ENCODE data around the gene FGF6.

Gene FGF6

GRCh38 chr12:4401117-4401516 is 44.5 kb downstream of the FGF6 start:
- TF ChIP-seq SPI1 (IDR thresholded peaks at IDR 0.05; ENCODE audit: borderline replicate concordance, low read depth) (no peak), REST (IDR thresholded peaks at IDR 0.05; ENCODE audit: insufficient replicate concordance, low read depth) (no peak), POLR2AphosphoS5 (IDR thresholded peaks at IDR 0.05; ENCODE audit: low read depth) (no peak), GABPA (IDR thresholded peaks at IDR 0.05; ENCODE audit: low read depth) (no peak), CTCF (IDR thresholded peaks at IDR 0.05; ENCODE audit: insufficient read depth, low read length) (no peak)
- no peak overlapping the region for H3K27ac ChIP-seq (replicated peaks)
- H3K4me3 ChIP-seq (replicated peaks; ENCODE audit: insufficient read depth, low read length) = no peak overlapping the region

GRCh38 chr12:4395818-4396217 is 49.8 kb downstream of the FGF6 start:
- no peak overlapping the region for H3K4me3 ChIP-seq (replicated peaks; ENCODE audit: insufficient read depth, low read length)
- peaks cover 8% of the 10 kb centered on the region for H3K27me3 ChIP-seq (ENCODE audit: insufficient read depth, poor library complexity, severe bottlenecking)
- no peak for DNase-seq (ENCODE audit: low read depth in 1 of 2, low spot score in 1 of 2)
- H3K27ac ChIP-seq (replicated peaks) = no peak overlapping the region
- TF ChIP-seq GABPA (IDR thresholded peaks at IDR 0.05; ENCODE audit: low read depth) (no peak), REST (IDR thresholded peaks at IDR 0.05; ENCODE audit: insufficient replicate concordance, low read depth) (no peak), CTCF (IDR thresholded peaks at IDR 0.05; ENCODE audit: insufficient read depth, low read length) (no peak), POLR2AphosphoS5 (IDR thresholded peaks at IDR 0.05; ENCODE audit: low read depth) (no peak), SPI1 (IDR thresholded peaks at IDR 0.05; ENCODE audit: borderline replicate concordance, low read depth) (no peak)

More at GRCh38 chr12:4401117-4401516, 44.5 kb downstream of the FGF6 start:
- no peak for DNase-seq (ENCODE audit: low read depth in 1 of 2, low spot score in 1 of 2)
- H3K27me3 ChIP-seq (ENCODE audit: insufficient read depth, poor library complexity, severe bottlenecking) = peaks cover 5% of the 10 kb centered on the region

GRCh38 chr12:4393211-4393610 is 52.4 kb downstream of the FGF6 start:
- H3K27me3 ChIP-seq (ENCODE audit: insufficient read depth, poor library complexity, severe bottlenecking) = peaks cover 4% of the 10 kb centered on the region
- no peak overlapping the region for H3K4me3 ChIP-seq (replicated peaks; ENCODE audit: insufficient read depth, low read length)
- no peak overlapping the region for H3K27ac ChIP-seq (replicated peaks)
- TF ChIP-seq CTCF (IDR thresholded peaks at IDR 0.05; ENCODE audit: insufficient read depth, low read length) (no peak), REST (IDR thresholded peaks at IDR 0.05; ENCODE audit: insufficient replicate concordance, low read depth) (no peak), POLR2AphosphoS5 (IDR thresholded peaks at IDR 0.05; ENCODE audit: low read depth) (no peak), SPI1 (IDR thresholded peaks at IDR 0.05; ENCODE audit: borderline replicate concordance, low read depth) (no peak), GABPA (IDR thresholded peaks at IDR 0.05; ENCODE audit: low read depth) (no peak)
- DNase-seq (ENCODE audit: low read depth in 1 of 2, low spot score in 1 of 2) = no peak
